ENCODE measurements around the gene SPI1. TPM values are rescaled to one million over a fixed set of nuclear protein-coding genes. Genes with fewer than 3 reads are reported as not detected.
A peak's percentile ranks its signal among the peaks of the same experiment; 100 is the strongest.

Gene SPI1
- polyA plus RNA-seq, 1 experiment: not detected

DNA sequence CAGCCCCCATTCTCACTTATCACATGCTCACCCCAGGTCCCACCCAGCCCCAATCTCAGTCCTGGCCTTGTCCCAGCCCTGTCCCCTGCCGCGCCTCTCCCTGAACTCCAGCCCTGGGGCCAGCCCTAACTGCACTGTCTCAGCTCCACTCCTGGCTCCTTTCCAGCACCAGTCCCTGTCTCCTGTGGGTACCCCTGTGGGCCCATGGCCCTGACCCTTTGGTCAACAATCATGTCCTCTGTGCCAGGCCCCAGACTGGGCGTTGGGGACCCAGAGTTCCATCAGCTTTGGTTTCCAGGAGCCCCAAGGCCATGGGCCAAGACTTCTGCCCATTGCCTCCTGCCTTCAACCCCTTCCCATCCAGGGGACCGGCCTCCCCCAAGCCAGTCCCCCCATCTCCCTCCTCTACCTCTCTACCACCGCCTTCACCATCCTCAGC, 757 bp downstream of the SPI1 start:
- H3K4me3 ChIP-seq (ENCODE audit: low read depth, low read length): no peak overlapping the region
- CTCF ChIA-PET: no interaction called here
- no peaks in the 10 kb centered on the region for H3K36me3 ChIP-seq (ENCODE audit: control insufficient read depth, insufficient read depth, low read length)
- POLR2A ChIA-PET: no interaction called here
- no peak for DNase-seq (ENCODE audit: low read depth)
- H3K27me3 ChIP-seq (ENCODE audit: control insufficient read depth, insufficient read depth, low read length): no peaks in the 10 kb centered on the region
- no peak for TF ChIP-seq CTCF (IDR thresholded peaks at IDR 0.05; ENCODE audit: insufficient read depth, low read depth, low read length)

GRCh38 chr11:47376525-47377371, 1.6 kb downstream of the SPI1 start:
- Histone ChIP-seq H3K36me3 (ENCODE audit: control insufficient read depth, insufficient read depth, low read length) (no peaks in the 10 kb centered on the region), H3K4me3 (ENCODE audit: low read depth, low read length) (no peak overlapping the region), H3K27me3 (ENCODE audit: control insufficient read depth, insufficient read depth, low read length) (no peaks in the 10 kb centered on the region)
- ChIA-PET POLR2A (no interaction called here), CTCF (interaction anchor here (0.6 kb wide), 1 partner anchor 23 kb away, joined by 3 read pairs; no protein-coding TSS in a partner anchor)
- 0 out of 2 replicates have a peak, but pooled peaks have one; percentile 3 for TF ChIP-seq CTCF (IDR thresholded peaks at IDR 0.05; ENCODE audit: insufficient read depth, low read depth, low read length)
- DNase-seq (ENCODE audit: low read depth): no peak

DNA sequence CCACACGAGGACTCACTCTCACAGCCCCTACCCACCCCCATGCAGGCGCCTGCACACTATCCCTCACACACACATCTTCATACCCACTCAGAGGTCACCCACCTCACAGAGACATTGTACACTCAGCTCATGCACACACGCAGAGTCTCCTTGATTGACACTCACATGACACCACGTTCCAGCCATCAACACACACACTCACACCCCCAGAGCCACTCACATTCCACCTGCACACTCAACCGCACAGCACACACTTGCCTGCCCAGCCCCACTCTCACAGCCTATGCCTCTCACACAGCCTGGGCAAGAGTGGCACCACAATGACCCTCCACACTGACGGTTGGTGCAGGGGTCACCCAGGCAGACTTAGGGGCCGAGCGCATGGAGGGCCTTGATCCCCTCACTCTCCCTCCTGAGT, 2.2 kb downstream of the SPI1 start:
- DNase-seq (ENCODE audit: low read depth): no peak
- CTCF ChIA-PET: no interaction called here
- no peaks in the 10 kb centered on the region for H3K27me3 ChIP-seq (ENCODE audit: control insufficient read depth, insufficient read depth, low read length)
- no peaks in the 10 kb centered on the region for H3K36me3 ChIP-seq (ENCODE audit: control insufficient read depth, insufficient read depth, low read length)
- POLR2A ChIA-PET: no interaction called here
- TF ChIP-seq CTCF (IDR thresholded peaks at IDR 0.05; ENCODE audit: insufficient read depth, low read depth, low read length): no peak
- no peak overlapping the region for H3K4me3 ChIP-seq (ENCODE audit: low read depth, low read length)

GRCh38 chr11:47375546-47376085, 2.7 kb downstream of the SPI1 start:
- no peak for TF ChIP-seq CTCF (IDR thresholded peaks at IDR 0.05; ENCODE audit: insufficient read depth, low read depth, low read length)
- H3K36me3 ChIP-seq (ENCODE audit: control insufficient read depth, insufficient read depth, low read length): no peaks in the 10 kb centered on the region
- no peak overlapping the region for H3K4me3 ChIP-seq (ENCODE audit: low read depth, low read length)
- ChIA-PET POLR2A (no interaction called here), CTCF (interaction anchor here (3.6 to 3.7 kb wide), 2 partner anchors 17 to 35 kb away, joined by 32 to 37 read pairs; partner anchors contain the start of gene SLC39A13)
- H3K27me3 ChIP-seq (ENCODE audit: control insufficient read depth, insufficient read depth, low read length): no peaks in the 10 kb centered on the region
- no peak for DNase-seq (ENCODE audit: low read depth)

DNA sequence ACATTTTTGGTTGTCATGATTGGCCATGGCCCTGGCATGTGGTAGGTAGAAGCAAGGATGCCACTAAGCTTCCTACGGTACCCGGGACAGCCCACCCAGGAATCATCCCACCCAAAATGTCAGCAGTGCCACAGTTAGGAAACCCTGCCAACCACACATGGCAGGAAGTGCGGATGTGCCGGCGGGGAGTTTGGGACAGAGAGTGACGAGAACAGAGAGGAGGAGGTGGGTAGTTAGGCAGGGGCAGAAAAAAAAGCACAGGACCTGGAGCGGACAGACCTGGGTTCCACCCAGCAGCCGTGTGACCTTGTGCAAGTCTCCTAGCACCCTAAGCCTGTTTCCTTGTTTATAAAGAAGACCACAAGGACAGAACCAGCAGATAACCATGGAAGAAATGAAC, 3.3 kb downstream of the SPI1 start:
- ChIA-PET POLR2A (no interaction called here), CTCF (interaction anchor here (0.8 to 3.9 kb wide), 13 partner anchors 8 to 242 kb away, joined by 3 to 52 read pairs (median 11); partner anchors contain the start of gene SLC39A13)
- Histone ChIP-seq H3K4me3 (ENCODE audit: low read depth, low read length) (no peak overlapping the region), H3K36me3 (ENCODE audit: control insufficient read depth, insufficient read depth, low read length) (no peaks in the 10 kb centered on the region), H3K27me3 (ENCODE audit: control insufficient read depth, insufficient read depth, low read length) (no peaks in the 10 kb centered on the region)
- no peak for TF ChIP-seq CTCF (IDR thresholded peaks at IDR 0.05; ENCODE audit: insufficient read depth, low read depth, low read length)
- no peak for DNase-seq (ENCODE audit: low read depth)
